Body of pancreas (tissue), 4 donors: Measurements from ENCODE around the gene CTAG2.

Source experiments
- POLR2A ChIP-seq, 3 donors: fragments of 450-650 bp; IDR thresholded peaks; one replicate each; pipeline ENCODE4 v1.6.1; 2016; ENCODE audit warnings: antibody characterized with exemption in 3 of 3, mild to moderate bottlenecking in 2 of 3
- TF ChIP-seq, protein P1 (sequence below), 7 experiments: fragments of 450-650 bp in 4 of 7; fragments of 200-600 bp in 3 of 7; sonication (generic) in 3 of 7; IDR thresholded peaks; one replicate each; pipeline ENCODE4 v1.5.1; 2016 to 2019; ENCODE audit warnings: antibody characterized with exemption in 7 of 7

GRCh38 chrX:154695911-154696675 lies 42.7 kb upstream of the CTAG2 start:
- TF ChIP-seq, protein P1, sequence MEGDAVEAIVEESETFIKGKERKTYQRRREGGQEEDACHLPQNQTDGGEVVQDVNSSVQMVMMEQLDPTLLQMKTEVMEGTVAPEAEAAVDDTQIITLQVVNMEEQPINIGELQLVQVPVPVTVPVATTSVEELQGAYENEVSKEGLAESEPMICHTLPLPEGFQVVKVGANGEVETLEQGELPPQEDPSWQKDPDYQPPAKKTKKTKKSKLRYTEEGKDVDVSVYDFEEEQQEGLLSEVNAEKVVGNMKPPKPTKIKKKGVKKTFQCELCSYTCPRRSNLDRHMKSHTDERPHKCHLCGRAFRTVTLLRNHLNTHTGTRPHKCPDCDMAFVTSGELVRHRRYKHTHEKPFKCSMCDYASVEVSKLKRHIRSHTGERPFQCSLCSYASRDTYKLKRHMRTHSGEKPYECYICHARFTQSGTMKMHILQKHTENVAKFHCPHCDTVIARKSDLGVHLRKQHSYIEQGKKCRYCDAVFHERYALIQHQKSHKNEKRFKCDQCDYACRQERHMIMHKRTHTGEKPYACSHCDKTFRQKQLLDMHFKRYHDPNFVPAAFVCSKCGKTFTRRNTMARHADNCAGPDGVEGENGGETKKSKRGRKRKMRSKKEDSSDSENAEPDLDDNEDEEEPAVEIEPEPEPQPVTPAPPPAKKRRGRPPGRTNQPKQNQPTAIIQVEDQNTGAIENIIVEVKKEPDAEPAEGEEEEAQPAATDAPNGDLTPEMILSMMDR (IDR thresholded peaks at IDR 0.05), result no peak
- TF ChIP-seq POLR2A (IDR thresholded peaks at IDR 0.05), result no peak
